AG08396 (cell line): ENCODE measurements around the gene ZNF69.
"Not testable (repeated sequence)": the region's sequence is repeated elsewhere in the genome, so short reads cannot be mapped to it uniquely, and the experiment has no call there.

ENCODE experiments used
- DNase-seq: peaks from one replicate; pipeline ENCODE4 v3.0.0; 2012; ENCODE audit warnings: low spot score, mixed read lengths

ZNF69 gene

DNA sequence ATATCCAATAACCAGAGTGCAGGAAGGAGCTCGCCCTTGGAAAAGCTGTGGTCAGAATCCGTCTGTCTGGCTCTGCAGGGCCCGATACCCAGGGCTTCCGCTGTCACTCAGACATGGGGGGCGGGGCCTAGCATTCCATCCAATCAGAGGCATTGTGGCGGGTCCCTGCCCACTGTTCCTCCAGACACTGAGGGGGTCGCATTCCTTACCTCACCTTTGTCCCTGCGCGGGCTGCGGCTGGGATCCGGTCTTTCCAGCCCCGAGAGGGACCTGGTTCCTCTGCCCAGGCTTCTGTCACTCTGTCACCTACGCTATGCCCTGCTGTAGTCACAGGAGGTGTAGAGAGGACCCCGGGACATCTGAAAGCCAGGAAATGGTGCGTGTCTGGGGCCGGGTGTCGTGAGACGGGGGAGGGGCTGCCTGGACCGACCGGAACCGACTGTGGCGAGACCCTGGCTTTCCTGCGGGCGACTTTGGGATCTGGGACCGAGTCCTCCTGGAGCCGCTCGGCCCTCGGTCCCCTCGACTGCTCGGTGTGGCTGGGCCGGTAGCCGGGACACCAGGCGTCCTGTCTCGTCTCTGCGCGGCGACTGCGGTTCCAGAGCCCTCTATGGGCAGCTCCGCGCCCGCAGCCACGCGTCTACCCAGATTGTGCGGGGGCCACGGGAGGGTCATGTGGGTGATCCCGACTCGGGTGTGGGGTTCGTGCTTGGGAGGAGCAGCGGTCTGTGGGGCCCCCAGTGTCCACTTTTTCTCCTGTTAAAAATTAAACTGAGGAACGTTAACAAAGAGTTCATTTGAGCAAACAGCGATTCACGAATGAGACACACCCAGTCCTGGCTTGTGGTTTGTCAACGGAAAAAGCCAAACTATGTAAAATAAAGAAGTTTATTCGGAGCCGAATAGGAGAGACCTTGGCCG lies at the start of gene ZNF69:
TSS of gene ZNF69 (plus strand) at position 172 of the 921 bp plus-strand sequence. CDS start at position 314, 142 bp downstream.
- peak; percentile 88 for DNase-seq

DNA sequence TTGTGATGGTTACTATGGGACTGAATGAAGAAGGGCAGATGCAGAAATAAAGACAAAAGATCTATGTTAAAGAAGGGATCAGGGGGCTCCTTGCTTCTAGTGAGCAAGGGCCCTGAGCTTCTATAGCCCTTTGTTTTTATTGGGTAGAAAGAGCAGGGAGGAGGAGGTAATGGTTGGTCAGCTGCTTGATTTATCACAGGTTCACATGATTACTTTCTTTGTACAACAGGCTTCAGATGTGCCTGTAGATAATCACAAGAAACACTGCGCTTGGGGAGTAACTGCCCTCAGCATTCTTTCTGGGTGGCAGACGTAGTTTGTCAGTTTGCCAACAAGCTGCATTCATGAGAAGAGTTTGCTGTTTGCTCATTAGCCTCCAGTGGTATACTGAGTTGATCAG lies 43.9 kb upstream of the ZNF69 start:
- no peak for DNase-seq

DNA sequence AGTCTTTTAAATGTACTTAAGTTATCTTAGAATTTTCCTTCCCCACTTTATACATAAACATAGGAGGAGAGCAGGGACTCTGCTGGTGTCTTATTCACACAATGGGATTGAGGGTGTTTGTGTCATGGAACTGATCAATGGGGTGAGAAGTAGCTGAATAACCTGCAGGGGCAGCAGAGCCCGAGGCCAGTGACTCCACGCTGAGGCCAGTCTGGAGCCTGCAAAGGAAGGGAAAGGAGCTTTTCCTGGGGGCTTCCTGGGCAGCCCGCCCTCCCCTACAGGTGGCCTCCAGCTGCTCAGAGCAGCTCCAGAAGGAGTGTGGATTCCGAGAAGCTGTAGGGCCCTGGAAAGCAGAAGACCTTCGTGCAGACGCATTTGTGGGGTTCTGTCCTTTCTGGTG lies 40.0 kb upstream of the ZNF69 start:
- DNase-seq: peak; percentile 7

DNA sequence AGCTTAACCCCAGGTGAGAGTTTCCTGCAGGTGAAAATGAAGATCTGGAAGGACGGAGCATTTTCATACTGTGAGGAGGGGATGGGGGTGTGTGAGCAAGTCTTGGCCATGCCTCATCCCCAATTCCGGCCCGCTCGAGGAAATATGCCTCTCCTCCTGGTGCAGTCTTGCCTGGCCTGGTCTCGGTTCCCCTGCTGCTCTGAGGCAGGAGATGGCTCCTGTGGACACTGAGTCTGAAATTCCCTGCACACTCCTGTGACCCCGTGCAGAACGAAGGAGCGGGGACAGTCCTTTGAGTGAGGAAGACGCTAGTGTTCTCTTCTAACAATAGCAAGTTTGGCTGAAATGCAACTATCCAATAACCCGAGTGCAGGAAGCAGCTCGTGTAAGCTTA lies 39.4 kb upstream of the ZNF69 start:
- no peak for DNase-seq

DNA sequence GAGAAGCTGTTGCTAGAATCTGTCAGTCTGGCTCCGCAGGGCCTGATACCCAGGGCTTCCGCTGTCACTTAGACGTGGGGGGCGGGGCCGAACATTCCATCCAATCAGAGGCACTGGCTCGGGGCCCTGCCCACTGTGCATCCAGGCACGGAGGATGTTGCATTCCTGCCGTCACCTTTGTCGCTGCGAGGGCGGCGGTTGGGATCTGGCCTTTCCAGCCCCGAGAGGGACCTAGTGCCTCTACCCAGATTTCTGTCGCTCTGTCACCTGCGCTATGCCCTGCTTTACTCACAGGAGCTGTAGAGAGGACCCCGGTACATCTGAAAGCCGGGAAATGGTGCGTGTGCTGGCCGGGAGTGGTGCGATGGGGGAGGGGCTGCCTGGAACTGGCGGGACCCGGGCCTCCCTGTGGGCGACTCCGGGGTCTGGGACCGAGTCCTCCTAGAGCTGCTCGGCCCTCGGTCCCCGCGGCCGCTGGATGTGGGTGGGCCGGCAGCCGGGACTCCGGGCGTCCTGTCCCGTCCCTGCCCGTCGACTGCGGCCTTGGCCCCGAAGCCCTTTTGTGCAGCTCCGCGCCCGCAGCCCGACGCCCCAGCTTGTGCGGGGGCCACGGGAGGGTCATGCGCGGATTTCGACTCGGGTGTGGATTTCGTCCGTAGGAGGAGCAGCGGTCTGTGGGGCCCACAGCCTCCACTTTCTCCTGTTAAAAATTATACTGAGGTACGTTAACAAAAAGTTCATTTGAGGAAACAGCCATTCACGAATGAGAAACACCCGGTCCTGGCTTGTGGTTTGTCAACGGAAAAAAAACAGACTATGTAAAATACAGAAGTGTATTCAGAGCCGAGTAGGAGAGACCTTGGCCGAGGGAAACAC lies 38.8 kb upstream of the ZNF69 start, which contains the start of gene ZNF439:
TSS of gene ZNF439 (plus strand) at position 133 of the 876 bp plus-strand sequence. CDS start at position 275, 142 bp downstream.
- DNase-seq: peak; percentile 92

DNA sequence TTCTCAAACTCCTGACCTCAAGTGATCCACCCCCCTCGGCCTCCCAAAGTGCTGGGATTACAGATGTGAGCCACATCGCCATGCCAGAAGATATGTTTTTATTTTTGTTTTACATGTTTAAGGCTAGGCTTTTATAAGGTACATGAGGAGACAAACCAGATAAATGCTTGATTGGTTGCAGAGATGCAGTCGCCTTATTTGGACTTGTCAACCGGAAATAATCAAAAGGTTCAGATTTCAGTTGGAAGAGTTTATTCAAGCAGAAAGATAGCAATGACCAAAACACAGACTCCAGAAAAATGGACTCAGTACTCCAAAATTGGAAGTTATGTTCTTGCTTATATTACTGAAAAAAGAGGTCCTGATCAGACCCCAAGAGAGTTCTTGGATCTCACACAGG lies 37.3 kb upstream of the ZNF69 start:
- not testable (repeated sequence) for DNase-seq

DNA sequence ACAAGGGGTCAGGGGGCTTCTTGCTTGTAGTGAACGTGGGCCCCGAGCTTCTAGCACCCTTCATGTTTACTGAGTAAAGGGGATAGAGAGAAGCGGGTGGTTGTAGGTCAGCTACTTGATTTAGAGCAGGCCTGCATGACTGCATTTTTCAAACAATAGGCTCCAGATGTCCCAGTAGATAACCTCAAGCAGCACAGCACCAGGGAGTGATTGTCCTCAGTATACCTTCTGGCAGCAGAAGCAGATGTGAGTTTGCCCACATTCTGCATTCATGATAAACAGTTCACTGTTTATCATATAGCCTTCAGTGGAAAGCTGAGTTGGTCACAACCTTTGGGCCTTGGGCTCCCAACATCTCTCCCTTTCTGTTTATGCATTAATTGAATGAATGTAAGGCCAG lies 34.2 kb upstream of the ZNF69 start:
- DNase-seq: no peak

DNA sequence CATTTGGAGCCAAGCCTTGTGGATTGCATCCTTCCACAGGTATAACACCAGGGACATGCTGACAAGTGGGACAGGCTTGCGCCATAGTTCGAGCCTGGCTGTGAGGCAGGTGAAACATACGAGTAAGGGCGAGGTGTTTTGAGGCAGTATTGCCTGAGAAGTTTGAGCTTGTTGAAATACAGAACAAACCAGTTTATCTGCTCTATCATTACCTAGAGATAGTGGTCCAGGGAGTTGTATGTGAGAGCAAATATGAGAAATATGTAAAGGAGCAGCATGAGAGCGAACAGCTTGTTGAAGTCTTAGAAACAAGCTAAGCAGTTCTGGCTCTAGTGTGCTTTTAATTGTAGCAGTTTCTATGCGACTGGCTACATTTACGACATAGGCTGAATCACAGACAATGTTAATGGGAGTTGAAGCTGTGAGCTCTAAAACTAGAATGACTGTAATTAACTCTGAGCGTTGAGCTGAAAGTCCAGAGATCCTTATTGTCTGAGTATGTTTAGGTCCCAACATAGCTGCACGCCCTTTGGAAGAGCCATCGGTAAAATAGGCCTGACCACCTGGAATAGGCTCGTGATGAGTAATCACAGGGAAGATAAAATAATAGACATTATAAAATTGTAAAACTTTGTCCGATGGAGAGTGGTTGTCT lies 30.9 kb upstream of the ZNF69 start:
- DNase-seq: no peak

DNA sequence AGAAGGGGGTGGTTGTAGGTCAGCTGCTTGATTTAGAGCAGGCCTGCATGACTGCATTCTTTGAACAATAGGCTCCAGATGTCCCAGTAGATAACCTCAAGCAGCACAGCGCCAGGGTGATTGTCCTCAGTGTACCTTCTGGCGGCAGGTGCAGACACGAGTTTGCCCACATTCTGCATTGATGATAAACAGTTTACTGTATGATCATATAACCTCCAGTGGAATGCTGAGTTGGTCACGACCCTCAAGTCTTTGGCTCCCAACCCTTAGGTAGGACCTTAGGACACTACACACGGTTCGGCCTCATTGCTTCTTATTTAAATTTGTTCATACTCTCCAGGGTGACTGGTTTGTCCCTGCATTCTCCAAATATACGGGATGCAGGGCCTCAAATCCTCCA lies 26.9 kb upstream of the ZNF69 start:
- DNase-seq: no peak

DNA sequence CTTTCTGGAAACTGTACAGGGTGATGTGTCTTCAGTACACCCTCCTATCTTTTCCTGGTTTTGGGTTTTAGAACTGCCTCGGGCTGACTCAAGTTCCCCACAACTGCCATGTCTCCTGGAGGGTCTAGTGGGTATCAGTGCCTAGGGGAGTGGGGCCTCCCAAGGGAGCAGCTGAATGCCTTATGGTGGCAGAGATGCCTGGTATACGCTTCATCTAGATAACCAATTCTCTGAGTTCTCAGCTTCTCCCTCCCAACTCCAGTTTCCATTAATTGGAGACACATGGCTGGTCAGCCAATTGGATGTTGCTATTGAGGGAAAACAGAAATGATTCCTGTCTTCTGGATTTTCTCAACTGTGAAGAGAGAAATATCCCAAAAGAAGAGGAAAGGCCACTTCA lies 26.3 kb upstream of the ZNF69 start:
- no peak for DNase-seq

DNA sequence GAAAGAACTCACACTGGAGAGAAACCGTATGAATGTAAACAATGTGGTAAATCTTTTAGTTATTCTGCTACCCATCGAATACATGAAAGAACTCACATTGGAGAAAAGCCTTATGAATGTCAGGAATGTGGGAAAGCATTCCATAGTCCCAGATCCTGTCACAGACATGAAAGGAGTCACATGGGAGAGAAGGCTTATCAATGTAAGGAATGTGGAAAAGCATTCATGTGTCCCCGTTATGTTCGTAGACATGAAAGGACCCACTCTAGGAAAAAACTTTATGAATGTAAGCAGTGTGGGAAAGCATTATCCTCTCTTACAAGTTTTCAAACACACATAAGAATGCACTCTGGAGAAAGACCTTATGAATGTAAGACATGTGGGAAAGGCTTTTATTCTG lies 19.8 kb upstream of the ZNF69 start:
- DNase-seq: not testable (repeated sequence)

DNA sequence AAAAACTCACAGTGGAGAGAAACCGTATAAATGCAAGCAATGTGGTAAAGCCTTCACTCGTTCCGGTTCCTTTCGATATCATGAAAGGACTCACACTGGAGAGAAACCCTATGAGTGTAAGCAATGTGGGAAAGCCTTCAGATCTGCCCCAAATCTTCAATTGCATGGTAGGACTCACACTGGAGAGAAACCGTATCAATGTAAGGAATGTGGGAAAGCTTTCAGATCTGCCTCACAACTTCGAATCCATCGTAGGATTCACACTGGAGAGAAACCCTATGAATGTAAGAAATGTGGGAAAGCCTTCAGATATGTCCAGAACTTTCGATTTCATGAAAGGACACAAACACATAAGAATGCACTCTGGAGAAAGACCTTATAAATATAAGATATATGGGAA lies 19.4 kb upstream of the ZNF69 start:
- DNase-seq: no peak

DNA sequence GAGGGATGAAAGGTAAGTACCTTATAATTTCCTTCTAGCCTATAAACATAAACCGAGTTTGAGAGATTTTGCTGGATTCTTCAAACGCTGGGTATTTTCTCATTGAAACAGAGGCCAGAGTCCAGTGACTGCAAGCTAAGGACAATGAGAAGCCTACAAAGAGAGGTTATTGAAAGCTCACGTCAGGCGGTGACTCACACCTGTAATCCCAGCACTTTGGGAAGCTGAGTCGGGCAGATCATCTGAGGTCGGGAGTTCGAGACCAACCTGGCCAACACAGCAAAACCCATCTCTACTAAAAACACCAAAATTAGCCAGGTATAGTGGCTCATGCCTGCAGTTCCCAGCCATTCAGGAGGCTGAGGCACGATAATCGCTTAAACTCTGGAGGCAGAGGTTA lies 15.0 kb upstream of the ZNF69 start:
- DNase-seq: no peak

DNA sequence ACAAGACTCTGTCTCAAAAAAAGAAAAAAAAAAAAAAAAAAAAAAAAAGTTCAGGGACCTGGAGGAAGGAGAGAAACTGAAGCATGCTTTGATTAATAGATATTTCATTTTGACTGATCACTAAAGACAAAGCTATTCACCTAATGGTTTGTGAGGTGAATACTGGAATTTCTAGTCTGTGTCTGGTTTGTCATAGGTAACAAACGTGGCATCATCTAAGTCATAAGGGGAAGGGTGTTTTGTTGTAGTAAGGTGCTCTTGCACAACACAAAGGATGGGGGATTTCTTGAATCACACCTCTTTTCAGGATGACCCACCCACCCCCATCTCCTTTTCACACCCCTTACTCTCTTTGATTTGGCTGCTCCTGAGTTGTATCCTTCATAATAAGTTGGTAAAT lies 13.8 kb upstream of the ZNF69 start:
- DNase-seq: no peak

DNA sequence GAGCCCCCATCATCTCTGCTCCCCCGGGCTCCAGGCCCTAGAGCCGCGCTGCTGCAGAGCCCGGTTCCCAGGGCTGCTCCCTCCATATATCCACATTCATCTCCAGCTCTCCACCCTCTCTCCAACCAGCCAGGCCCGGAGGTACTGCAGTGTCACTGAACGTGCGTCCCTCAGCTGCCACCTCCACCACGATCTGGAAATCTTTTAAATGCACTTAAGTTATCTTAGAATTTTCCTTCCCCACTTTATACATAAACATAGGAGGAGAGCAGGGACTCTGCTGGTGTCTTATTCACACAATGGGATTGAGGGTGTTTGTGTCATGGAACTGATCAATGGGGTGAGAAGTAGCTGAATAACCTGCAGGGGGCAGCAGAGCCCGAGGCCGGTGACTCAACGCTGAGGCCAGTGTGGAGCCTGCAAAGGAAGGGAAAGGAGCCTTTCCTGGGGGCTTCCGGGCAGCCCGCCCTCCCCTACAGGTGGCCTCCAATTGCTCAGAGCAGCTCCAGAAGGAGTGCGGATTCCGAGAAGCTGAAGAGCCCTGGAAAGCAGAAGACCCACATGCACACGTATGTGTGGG lies 7.8 kb upstream of the ZNF69 start:
- peak; percentile 19 for DNase-seq

DNA sequence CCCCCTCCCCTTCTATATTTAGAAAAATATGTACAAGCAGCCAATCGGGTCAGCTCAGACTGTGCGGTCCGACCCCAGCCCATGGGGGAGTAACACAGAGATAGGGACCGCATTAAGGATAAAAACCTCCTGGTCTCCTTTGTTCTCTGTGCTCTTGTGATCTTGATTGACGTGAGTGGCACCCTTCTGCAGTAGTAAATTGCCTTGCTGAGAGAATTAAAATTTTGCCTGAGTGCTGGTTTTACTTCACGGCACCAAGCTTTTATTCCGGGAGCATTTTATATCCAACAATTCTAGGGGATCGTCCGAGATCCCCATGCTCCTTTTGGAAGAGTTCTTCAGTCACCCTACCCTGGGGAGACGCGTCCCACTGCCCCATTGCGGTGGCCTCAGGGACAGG lies 7.0 kb upstream of the ZNF69 start:
- no peak for DNase-seq

DNA sequence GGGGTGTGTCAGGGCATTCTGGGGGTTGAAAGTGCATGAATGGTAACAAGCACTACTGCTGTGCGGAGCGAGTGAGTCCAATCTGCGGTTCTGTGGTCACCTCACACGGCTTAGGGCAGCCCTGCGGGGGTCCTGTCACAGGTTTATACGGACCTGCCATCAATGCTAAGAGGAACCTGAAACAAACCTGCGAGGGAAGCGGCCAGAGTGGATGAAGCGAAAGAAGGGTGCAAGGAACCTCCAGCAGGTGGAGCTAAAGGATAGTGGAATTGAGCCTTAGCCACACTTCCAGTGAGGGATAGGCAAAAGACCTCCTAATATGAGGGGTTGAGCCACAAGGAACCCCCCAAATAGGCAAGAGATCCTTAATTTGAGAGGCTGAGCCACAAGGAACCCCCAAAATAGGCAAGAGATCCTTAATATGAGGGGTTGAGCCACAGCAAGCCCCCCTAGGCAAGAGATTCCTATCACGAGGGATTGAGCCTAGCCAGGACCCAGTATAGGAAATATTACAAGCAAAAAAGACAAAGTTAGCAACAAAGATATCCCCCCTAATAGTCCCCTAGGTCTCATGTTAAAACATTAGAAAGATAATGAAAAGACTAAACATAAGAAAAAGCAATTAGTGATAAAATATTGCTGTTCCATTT lies 6.3 kb upstream of the ZNF69 start:
- peak; percentile 72 for DNase-seq

DNA sequence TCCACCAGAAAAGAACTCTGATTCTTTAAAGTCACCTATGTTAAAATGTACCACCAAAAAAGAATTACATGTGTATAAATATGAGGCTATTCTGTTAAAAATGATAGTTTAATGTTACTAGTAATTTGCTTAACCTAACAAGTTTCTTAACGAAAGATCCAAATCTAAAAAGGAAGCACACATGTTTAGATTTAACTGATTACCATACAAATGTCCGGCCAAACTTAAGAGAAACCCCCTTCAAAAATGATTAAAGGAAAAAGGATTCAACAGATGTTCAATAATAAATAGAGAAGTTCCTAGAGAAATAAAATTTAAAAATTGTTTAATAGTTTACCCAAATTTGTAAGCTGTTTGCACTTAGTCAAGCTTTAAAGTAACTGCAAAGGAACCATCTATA lies 5.0 kb upstream of the ZNF69 start:
- DNase-seq: no peak

DNA sequence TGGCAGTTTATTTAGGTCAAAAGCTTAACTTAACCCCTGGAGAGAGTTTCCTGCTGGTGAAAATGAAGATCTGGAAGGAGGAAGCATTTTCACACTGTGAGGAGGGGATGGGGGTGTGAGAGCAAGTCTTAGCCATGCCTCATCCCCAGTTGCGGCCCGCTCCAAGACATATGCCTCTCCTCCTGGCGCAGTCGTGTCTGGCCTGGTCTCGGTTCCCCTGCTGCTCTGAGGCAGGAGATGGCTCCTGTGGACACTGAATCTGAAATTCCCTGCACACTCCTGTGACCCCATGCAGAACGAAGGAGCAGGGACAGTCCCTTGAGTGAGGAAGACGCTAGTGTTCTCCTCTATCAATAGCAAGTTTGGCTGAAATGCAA lies 360 bp upstream of the ZNF69 start:
- peak; percentile 22 for DNase-seq

DNA sequence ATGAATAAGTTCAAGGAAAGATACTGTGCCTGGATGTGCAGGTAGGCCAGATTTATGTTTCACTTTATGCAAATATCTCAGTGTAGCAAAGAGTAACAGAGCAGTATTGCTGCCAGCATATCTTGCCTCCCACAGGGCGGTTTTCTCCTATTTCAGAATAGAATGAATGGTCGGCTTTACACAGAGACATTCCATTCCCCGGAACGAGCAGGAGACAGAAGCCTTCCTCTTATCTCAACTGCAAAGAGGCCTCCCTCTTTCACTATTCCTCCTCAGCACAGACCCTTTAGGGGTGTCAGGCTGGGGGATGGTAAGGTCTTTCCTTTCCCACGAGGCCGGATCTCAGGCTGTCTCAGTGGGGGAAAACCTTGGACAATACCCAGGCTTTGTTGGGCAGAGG lies 2.3 kb downstream of the ZNF69 start:
- not testable (repeated sequence) for DNase-seq

DNA sequence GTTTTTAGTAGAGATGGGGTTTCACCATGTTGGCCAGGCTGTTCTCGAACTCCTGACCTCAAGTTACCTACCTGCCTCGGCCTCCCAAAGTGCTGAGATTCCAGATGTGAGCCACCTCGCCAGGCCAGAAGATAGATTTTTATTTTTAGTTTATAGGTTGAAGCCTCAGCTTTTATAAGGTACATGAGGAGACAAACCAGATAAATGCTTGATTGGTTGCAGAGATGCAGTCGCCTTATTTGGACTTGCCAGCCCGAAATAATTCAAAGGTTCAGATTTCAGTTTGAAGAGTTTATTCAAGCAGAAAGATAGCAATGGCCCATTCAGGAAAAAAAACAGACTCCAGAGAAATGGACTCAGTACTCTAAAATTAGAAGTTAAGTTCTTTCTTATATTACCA lies 3.1 kb downstream of the ZNF69 start:
- no peak for DNase-seq

DNA sequence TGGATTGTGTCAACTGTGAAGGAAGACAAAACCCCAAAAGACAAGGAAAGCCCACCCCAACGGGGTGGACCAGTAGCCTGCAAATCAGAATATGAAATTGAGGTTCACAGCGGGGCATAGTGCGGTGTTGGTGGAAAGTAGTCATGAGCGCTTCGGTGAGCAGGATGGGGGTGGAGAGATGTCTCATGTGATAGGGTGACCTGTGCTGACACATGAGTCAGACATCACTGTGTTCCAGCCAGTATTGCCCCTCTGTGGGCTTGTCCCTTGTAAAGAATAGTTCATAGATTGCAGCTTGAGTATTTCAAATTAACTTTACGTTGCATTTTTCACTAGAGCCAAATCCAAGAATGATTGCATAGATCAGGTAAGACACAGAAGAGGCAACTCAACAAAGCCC lies 7.3 kb downstream of the ZNF69 start:
- DNase-seq: no peak
